ENCODE data around the gene KDM4B. TPM values are rescaled to one million over a fixed set of nuclear protein-coding genes. Genes with fewer than 3 reads are reported as not detected.
A peak's percentile ranks its signal among the peaks of the same experiment; 100 is the strongest.

KDM4B gene
- total RNA-seq, 1 experiment from 2014 or later = 43.7 TPM

DNA sequence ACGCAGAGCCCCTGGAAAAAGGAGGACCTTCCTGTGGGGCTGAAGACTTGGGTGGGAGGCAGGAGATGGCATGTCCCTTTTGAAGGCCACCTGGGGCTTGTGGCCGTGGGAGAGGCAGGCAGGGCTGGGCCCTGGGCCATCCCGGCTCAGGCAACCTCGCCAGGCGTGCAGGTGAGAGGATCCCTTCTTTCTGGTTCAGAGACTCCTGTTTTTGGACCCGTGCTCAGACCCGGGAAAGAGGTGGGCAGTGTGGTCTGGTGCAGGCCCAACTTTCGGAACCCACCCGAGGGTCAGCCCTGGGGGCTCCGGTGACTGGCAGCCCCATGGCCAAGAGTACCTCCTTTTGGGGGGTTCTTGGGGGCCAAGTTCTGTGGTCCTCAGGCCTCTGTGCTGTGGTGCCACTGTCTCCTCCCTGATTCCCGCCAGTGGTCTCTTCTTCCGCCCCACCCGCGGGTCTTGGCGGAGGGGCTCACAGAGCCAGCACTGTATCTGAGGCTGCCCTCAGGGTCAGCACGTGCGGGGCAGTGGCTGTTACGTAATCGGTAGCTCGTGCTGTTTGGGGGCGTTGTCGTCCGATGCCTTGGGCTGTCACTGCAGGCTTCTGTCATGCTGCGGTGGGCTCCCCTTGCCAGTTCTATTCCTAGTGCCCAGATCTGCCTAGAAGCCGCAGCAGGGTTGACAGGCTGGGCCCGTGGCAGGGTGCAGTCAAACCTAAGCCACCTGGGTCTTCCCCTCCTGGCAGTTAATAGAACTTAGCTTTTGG is 42.7 kb downstream of the KDM4B start:
- Mint-ChIP-seq H3K27me3 (ENCODE audit: low read depth) (no peaks in the 10 kb centered on the region), H3K27ac (peak overlapping the region in 1 of 3 experiments; percentile 57; a peak in 2 of 7 replicates), H3K4me3 (no peak overlapping the region), H3K4me1 (no peaks in the 10 kb centered on the region; a peak in 1 of 4 replicates), H3K36me3 (ENCODE audit: insufficient read depth in 1 of 3, low read depth in 3 of 3) (peaks cover 5 to 12% (median 8%) of the 10 kb centered on the region in 3 experiments; a peak in 6 of 7 replicates), H3K9me3 (peaks cover 4 to 7% of the 10 kb centered on the region in 2 experiments; a peak in 3 of 5 replicates)
- WGBS (ENCODE audit: extremely low coverage, insufficient read length, low lambda C conversion rate) = no CpG with 5 or more reads among the region's 26 CpGs
- Histone ChIP-seq H3K79me2 (ENCODE audit: insufficient read depth, low read length) (peaks cover 4% of the 10 kb centered on the region; the same call in 1 of the 2 replicates), H2BK5ac (ENCODE audit: insufficient read length, low read length) (no peak overlapping the region), H2BK120ac (ENCODE audit: low read depth, low read length, poor library complexity, severe bottlenecking) (no peak overlapping the region), H2BK12ac (ENCODE audit: insufficient read length, low read depth, low read length) (no peak overlapping the region), H3K23me2 (ENCODE audit: insufficient read length, low read depth, low read length, poor library complexity, severe bottlenecking) (no peaks in the 10 kb centered on the region), H3K4ac (ENCODE audit: low read depth, low read length) (no peak overlapping the region; the same call in 1 of the 2 replicates), H2BK15ac (ENCODE audit: low read depth, low read length) (no peak overlapping the region), H3K56ac (ENCODE audit: insufficient read length, low read depth, low read length) (no peak overlapping the region), H3K14ac (ENCODE audit: insufficient read depth, low read length) (no peak overlapping the region; the same call in 1 of the 2 replicates), H3K9ac (ENCODE audit: extremely low read depth, insufficient read length, low read length) (no peak overlapping the region), H3K4me2 (ENCODE audit: insufficient read depth, insufficient read length, low read length) (no peak overlapping the region), H4K20me1 (ENCODE audit: control insufficient read depth, insufficient read depth, insufficient read length) (no peaks in the 10 kb centered on the region), H3K23ac (ENCODE audit: insufficient read length, low read depth, low read length) (no peak overlapping the region), H3K27ac (ENCODE audit: insufficient read length, low read depth, low read length) (no peak overlapping the region), H4K91ac (ENCODE audit: insufficient read length, low read depth, low read length) (no peak overlapping the region), H3T11ph (ENCODE audit: low read length) (no peak overlapping the region), H3K4me1 (ENCODE audit: insufficient read depth, low read length) (no peaks in the 10 kb centered on the region), H2AFZ (ENCODE audit: low read length) (no peak overlapping the region), H4K5ac (ENCODE audit: insufficient read length, low read depth, low read length) (no peak overlapping the region), H3K79me1 (ENCODE audit: insufficient read depth, low read depth, low read length, poor library complexity, severe bottlenecking) (peaks cover 5% of the 10 kb centered on the region), H3K27me3 (ENCODE audit: insufficient read depth, low read length) (no peaks in the 10 kb centered on the region), H2AK5ac (ENCODE audit: insufficient read length, low read length) (no peak overlapping the region), H2BK20ac (ENCODE audit: low read depth, low read length, poor library complexity, severe bottlenecking) (no peak overlapping the region), H3K9me3 (ENCODE audit: control insufficient read depth, low read depth, low read length) (no peaks in the 10 kb centered on the region), H4K8ac (replicated peaks; ENCODE audit: insufficient read length, low read depth, low read length) (no peak overlapping the region), H3K18ac (ENCODE audit: insufficient read length, low read depth, low read length) (no peak overlapping the region)
- TF ChIP-seq, protein P1, sequence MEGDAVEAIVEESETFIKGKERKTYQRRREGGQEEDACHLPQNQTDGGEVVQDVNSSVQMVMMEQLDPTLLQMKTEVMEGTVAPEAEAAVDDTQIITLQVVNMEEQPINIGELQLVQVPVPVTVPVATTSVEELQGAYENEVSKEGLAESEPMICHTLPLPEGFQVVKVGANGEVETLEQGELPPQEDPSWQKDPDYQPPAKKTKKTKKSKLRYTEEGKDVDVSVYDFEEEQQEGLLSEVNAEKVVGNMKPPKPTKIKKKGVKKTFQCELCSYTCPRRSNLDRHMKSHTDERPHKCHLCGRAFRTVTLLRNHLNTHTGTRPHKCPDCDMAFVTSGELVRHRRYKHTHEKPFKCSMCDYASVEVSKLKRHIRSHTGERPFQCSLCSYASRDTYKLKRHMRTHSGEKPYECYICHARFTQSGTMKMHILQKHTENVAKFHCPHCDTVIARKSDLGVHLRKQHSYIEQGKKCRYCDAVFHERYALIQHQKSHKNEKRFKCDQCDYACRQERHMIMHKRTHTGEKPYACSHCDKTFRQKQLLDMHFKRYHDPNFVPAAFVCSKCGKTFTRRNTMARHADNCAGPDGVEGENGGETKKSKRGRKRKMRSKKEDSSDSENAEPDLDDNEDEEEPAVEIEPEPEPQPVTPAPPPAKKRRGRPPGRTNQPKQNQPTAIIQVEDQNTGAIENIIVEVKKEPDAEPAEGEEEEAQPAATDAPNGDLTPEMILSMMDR (conservative IDR thresholded peaks at IDR 0.05) = no peak
- DNase-seq = no peak
